Stimulated activated naive B cell treated with anti-CD40 and anti-IgM and Interleukin-4, amounts not matched to agents 10 μg/mL and 1 μg/mL and 100 μg/mL, for 72 hours (primary cell): ENCODE data around the gene KPTN.

Source experiments
- ATAC-seq, 2 donors: fragments of 150-1000 bp; cut with Tn5 transposase; replicated peaks; 2 replicates each; pipeline ENCODE4 v1.10.0; 2021; ENCODE audit warnings: moderate library complexity in 1 of 2
- DNase-seq: peaks from one replicate; pipeline ENCODE4 v3.0.0; 2021
- H3K27ac Mint-ChIP-seq: one replicate; pipeline ENCODE4 v1.8.0; 2022; ENCODE audit warnings: mild to moderate bottlenecking, mixed read lengths
- H3K27me3 Mint-ChIP-seq, 2 donors: one replicate each; pipeline ENCODE4 v1.8.0; 2022; ENCODE audit warnings: mixed read lengths in 2 of 2
- H3K36me3 Mint-ChIP-seq, 2 donors: one replicate each; pipeline ENCODE4 v1.8.0; 2022; ENCODE audit warnings: mixed read lengths in 2 of 2, mild to moderate bottlenecking in 1 of 2
- H3K4me1 Mint-ChIP-seq, 2 donors: one replicate each; pipeline ENCODE4 v1.8.0; 2022; ENCODE audit warnings: mixed read lengths in 2 of 2, mild to moderate bottlenecking in 1 of 2
- H3K4me3 Mint-ChIP-seq, 2 donors: one replicate each; pipeline ENCODE4 v1.8.0; 2022; ENCODE audit warnings: mild to moderate bottlenecking in 2 of 2, mixed read lengths in 2 of 2, moderate library complexity in 1 of 2
- H3K9me3 Mint-ChIP-seq, 2 donors: one replicate each; pipeline ENCODE4 v1.8.0; 2022; ENCODE audit warnings: mixed read lengths in 2 of 2, mild to moderate bottlenecking in 1 of 2

Gene KPTN

DNA sequence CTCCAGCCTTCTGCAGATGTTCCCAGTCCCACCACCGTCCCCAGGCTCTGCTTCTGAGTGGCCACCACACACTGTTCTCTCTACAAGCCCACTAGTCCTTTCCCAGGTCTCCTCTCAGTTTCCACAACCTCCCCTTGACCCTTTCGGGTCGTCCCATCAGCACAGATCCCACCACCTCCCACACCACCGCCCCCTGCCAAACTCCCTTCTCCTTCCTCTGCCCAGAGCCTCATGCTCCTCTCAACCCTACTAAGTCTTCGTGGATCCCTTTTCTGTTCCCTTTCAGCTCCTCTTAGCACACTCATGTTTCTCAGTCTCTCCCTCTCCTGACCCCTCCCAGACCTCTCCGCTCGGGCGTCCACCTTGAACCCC lies 28.9 kb upstream of the KPTN start:
- Mint-ChIP-seq H3K4me3 (peak overlapping the region; percentile 89 to 97), H3K4me1 (peaks cover 45 to 80% of the 10 kb centered on the region in 2 donors), H3K36me3 (peaks cover 20 to 43% of the 10 kb centered on the region in 2 donors), H3K27me3 (no peaks in the 10 kb centered on the region), H3K9me3 (no peaks in the 10 kb centered on the region), H3K27ac (peak overlapping the region; percentile 99)
- ATAC-seq (no peak), DNase-seq (no peak)

DNA sequence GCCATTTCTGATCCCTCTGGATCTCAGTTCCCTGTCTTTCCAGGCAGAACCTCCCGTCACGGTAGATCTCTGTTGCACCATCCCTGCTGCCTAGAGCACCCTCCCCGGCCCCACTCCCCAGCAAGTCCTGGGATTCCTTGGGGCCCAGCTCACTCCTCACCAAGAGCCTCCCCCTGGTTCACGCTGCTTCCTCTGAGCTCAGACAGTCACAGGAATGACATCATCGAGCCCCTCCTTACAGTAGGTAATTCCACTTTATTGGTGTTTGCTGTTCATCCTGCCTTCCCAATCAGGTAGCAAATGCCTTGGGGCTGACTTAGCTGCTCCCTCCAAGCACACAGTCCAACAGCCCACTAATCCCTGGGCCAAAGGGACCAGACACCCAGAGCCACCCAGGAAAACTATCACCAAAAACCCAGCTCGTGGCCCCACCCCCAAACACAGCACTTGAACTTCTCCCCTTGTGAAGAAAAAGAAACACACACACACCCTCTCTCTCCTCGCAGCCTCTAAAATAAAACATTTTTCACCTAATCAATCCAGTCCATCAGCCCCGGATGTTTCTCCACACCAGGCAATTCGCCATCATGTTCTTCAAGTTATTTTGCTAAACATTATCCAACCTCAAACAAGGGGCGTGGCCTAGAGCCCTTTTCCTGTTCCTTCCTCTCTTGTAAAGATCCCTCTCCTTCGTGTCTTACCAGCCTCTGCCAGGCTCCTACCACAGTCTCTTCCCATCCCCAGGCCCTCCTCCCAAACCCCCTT lies 28.3 kb upstream of the KPTN start:
- Mint-ChIP-seq H3K9me3 (no peaks in the 10 kb centered on the region), H3K27me3 (no peaks in the 10 kb centered on the region), H3K36me3 (peaks cover 20 to 43% of the 10 kb centered on the region in 2 donors), H3K4me3 (peak overlapping the region; percentile 89 to 97), H3K27ac (peak overlapping the region; percentile 99), H3K4me1 (peaks cover 44 to 80% of the 10 kb centered on the region in 2 donors)
- DNase-seq (no peak), ATAC-seq (no peak)

DNA sequence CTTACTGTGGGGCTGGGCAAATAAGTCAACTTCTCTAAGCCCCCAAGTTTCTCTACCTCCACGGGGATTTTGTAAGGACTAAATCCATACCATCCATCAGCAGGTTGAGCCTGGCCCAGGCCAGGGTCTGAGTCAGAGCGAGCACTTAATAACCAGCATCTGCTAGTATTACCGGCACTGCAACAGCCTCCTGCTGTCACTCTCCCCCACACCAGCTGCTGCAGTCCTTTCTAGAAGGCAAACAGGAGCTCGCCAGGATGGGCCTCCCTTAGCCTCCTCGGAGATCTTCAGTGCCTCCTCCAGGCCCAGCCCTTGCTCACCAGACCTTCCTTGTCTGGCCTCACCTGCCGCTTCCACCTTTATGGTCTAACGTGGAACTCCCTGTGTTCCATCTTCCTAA lies 27.7 kb upstream of the KPTN start:
- ATAC-seq (no peak), DNase-seq (no peak)
- peaks cover 22 to 43% of the 10 kb centered on the region in 2 donors for H3K36me3 Mint-ChIP-seq
- no peak overlapping the region for H3K27ac Mint-ChIP-seq
- peaks cover 39 to 73% of the 10 kb centered on the region in 2 donors for H3K4me1 Mint-ChIP-seq
- no peaks in the 10 kb centered on the region for H3K9me3 Mint-ChIP-seq
- H3K27me3 Mint-ChIP-seq = no peaks in the 10 kb centered on the region
- H3K4me3 Mint-ChIP-seq = no peak overlapping the region

- H3K27ac Mint-ChIP-seq = no peak overlapping the region
- DNase-seq (no peak), ATAC-seq (no peak)
- peaks cover 37 to 73% of the 10 kb centered on the region in 2 donors for H3K4me1 Mint-ChIP-seq
- no peaks in the 10 kb centered on the region for H3K27me3 Mint-ChIP-seq
- H3K4me3 Mint-ChIP-seq = no peak overlapping the region
- H3K9me3 Mint-ChIP-seq = no peaks in the 10 kb centered on the region
- peaks cover 22 to 43% of the 10 kb centered on the region in 2 donors for H3K36me3 Mint-ChIP-seq
Observed at GRCh38 chr19:47511128-47511517, 27.1 kb upstream of the KPTN start.

DNA sequence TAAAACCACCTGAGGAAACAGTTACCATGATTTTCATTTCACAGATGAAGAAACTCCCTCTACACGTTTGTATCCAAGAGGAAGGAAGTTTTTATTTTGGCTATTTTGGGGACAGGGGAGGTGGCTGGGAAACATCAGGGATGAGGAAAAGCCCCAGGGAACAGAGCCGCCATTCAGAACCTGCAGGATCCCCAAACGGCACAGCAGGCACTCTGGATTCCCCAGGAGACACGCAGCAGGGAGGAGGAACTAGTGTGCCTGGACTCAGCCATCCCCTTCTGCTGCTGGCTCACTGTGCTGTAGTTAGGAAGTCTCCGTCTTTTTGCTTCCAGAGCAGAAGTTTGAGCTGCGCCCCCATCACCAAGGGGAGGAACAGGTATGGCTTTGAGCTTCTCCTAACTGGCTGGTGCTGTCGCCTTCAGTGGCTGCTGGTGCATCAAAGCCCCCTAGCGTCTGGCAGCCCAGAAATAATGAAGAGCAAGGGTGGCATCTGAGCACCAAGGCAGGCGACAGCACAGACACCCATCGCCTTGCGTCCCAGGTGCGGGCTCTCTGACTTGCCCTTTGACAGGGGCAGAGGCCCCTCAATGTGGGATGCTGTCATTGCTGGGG lies 26.6 kb upstream of the KPTN start:
- Mint-ChIP-seq H3K27me3 (no peaks in the 10 kb centered on the region), H3K4me3 (no peak overlapping the region), H3K4me1 (peaks cover 35 to 71% of the 10 kb centered on the region in 2 donors), H3K36me3 (peaks cover 22 to 43% of the 10 kb centered on the region in 2 donors), H3K9me3 (no peaks in the 10 kb centered on the region), H3K27ac (no peak overlapping the region)
- DNase-seq (no peak), ATAC-seq (no peak)

GRCh38 chr19:47509973-47510372 lies 26.0 kb upstream of the KPTN start:
- Mint-ChIP-seq H3K27me3 (no peaks in the 10 kb centered on the region), H3K27ac (no peak overlapping the region), H3K9me3 (no peaks in the 10 kb centered on the region), H3K36me3 (peaks cover 24 to 44% of the 10 kb centered on the region in 2 donors), H3K4me3 (no peak overlapping the region), H3K4me1 (peaks cover 34 to 74% of the 10 kb centered on the region in 2 donors)
- no peak for DNase-seq
- ATAC-seq = no peak

DNA sequence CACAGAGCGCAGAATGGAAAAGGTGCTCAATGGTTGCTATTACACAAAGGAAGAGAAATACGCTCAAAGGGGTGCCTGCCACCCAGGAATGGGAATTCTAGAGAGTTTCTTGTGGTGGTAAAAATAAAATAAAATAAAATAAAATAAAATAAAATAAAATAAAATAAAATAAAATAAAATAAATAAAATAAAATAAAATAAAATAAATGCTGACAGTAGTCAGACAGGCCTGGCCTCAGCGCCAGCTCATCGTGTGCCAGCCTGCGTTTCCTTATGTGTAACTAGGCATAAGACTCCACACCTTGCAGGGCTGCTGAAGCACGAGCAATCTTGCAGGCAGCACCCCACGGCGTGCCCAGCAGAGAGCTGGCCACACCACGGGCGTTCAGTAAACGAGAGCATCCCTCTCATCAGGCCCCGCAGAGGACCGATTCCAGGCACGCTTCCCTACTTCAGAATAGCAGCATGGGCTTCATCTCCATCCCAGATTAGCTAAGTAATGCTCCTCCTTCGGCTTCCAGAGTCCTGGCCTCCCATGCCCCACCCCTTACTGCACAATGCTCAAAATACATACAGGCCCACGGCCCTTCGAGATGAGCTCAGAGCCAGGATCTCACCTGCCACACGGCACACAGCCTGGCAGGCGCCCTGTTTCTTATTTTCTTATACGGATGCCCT lies 25.3 kb upstream of the KPTN start:
- Mint-ChIP-seq H3K27ac (no peak overlapping the region), H3K4me3 (no peak overlapping the region), H3K36me3 (peaks cover 19 to 43% of the 10 kb centered on the region in 2 donors), H3K4me1 (peaks cover 31 to 70% of the 10 kb centered on the region in 2 donors), H3K27me3 (no peaks in the 10 kb centered on the region), H3K9me3 (no peaks in the 10 kb centered on the region)
- no peak for ATAC-seq
- DNase-seq = no peak

DNA sequence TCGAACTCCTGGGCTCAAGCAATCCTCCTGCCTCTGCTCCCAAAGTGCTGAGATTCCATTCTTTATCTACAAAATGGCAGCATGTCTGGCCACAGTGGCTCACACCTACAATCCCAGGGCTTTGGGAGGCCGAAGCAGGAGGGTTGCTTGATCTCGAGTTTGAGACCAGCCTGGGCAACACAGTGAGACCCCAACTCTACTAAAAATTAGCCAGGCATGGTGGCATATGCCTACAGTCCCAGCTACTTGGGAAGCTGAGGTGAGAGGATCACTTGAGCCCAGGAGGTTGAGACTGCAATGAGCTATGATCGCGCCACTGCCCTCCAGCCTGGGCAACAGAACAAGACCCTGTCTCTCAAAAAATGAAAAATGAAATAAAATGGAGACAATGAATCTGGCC lies 24.7 kb upstream of the KPTN start:
- Mint-ChIP-seq H3K9me3 (no peaks in the 10 kb centered on the region), H3K4me1 (peaks cover 27 to 64% of the 10 kb centered on the region in 2 donors)

GRCh38 chr19:47507924-47508553 lies 24.0 kb upstream of the KPTN start:
- Mint-ChIP-seq H3K9me3 (no peaks in the 10 kb centered on the region), H3K4me1 (peaks cover 23 to 57% of the 10 kb centered on the region in 2 donors), H3K36me3 (peaks cover 27 to 44% of the 10 kb centered on the region in 2 donors), H3K27me3 (no peaks in the 10 kb centered on the region), H3K27ac (no peak overlapping the region), H3K4me3 (no peak overlapping the region)
- DNase-seq (no peak), ATAC-seq (no peak)

More for the DNA sequence above, 24.7 kb upstream of the KPTN start:
- Mint-ChIP-seq H3K27me3 (no peaks in the 10 kb centered on the region), H3K4me3 (no peak overlapping the region), H3K36me3 (peaks cover 21 to 40% of the 10 kb centered on the region in 2 donors), H3K27ac (no peak overlapping the region)
- ATAC-seq = no peak
- no peak for DNase-seq

GRCh38 chr19:47507012-47507411 lies 23.0 kb upstream of the KPTN start:
- DNase-seq (no peak), ATAC-seq (no peak)
- Mint-ChIP-seq H3K27me3 (no peaks in the 10 kb centered on the region), H3K27ac (no peak overlapping the region), H3K9me3 (no peaks in the 10 kb centered on the region), H3K4me3 (no peak overlapping the region), H3K36me3 (peaks cover 29 to 40% of the 10 kb centered on the region in 2 donors), H3K4me1 (peaks cover 12 to 47% of the 10 kb centered on the region in 2 donors)

GRCh38 chr19:47506459-47506858 lies 22.4 kb upstream of the KPTN start:
- ATAC-seq = no peak
- H3K27me3 Mint-ChIP-seq = no peaks in the 10 kb centered on the region
- no peaks in the 10 kb centered on the region for H3K9me3 Mint-ChIP-seq
- H3K4me3 Mint-ChIP-seq = no peak overlapping the region
- peaks cover 8 to 41% of the 10 kb centered on the region in 2 donors for H3K4me1 Mint-ChIP-seq
- H3K36me3 Mint-ChIP-seq = peaks cover 29 to 40% of the 10 kb centered on the region in 2 donors
- no peak for DNase-seq
- H3K27ac Mint-ChIP-seq = no peak overlapping the region

GRCh38 chr19:47505506-47505905 lies 21.5 kb upstream of the KPTN start:
- H3K4me1 Mint-ChIP-seq = peaks cover 8 to 32% of the 10 kb centered on the region in 2 donors
- DNase-seq (no peak), ATAC-seq (no peak)
- H3K9me3 Mint-ChIP-seq = no peaks in the 10 kb centered on the region
- H3K27ac Mint-ChIP-seq = no peak overlapping the region
- H3K4me3 Mint-ChIP-seq = no peak overlapping the region
- H3K36me3 Mint-ChIP-seq = peaks cover 27 to 37% of the 10 kb centered on the region in 2 donors
- H3K27me3 Mint-ChIP-seq = no peaks in the 10 kb centered on the region

GRCh38 chr19:47503826-47504150 lies 19.8 kb upstream of the KPTN start:
- Mint-ChIP-seq H3K9me3 (no peaks in the 10 kb centered on the region), H3K27ac (no peak overlapping the region)
- no peak for DNase-seq

DNA sequence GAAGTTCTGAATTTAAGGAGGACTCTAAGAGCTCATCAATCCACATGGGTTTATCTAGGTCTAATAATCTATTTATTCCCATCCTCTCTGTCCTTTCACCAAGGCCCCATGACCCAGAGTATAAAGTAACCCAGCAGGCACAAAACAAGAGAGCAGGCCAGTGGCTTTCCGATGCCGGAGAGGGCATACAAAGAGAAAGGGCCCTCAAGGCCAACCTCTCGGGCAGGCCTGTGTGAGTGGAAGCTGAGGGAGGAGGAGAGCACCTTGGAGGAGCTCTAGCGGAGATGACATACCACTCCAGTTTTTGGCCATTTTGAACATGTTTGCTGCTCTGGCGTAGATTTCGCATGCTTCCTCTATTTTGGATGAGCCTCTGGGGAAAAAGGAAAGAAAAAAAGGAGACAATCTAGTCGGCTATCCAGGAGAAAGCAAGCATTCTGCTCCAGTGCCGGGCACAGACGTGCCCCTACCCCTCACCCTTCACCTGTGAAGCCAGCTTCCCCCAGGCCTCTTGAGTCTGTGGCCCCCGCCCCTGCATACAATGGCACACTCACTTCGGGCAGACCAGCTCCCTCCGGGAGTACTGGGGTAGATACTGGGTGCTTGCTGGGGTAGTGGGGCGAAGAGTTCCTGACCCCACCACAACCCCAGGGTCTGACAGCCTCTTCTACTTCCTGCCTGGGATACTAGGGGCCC lies 19.3 kb upstream of the KPTN start:
- DNase-seq = no peak

More at GRCh38 chr19:47503826-47504150, 19.8 kb upstream of the KPTN start:
- no peak overlapping the region for H3K4me3 Mint-ChIP-seq
- H3K36me3 Mint-ChIP-seq = peaks cover 30 to 42% of the 10 kb centered on the region in 2 donors
- peaks cover 4 to 21% of the 10 kb centered on the region in 2 donors for H3K4me1 Mint-ChIP-seq
- no peaks in the 10 kb centered on the region for H3K27me3 Mint-ChIP-seq
- ATAC-seq = no peak

More for the DNA sequence above, 19.3 kb upstream of the KPTN start:
- Mint-ChIP-seq H3K9me3 (no peaks in the 10 kb centered on the region), H3K27ac (no peak overlapping the region), H3K27me3 (no peaks in the 10 kb centered on the region), H3K4me1 (peaks cover 5 to 21% of the 10 kb centered on the region in 2 donors), H3K36me3 (peaks cover 30 to 44% of the 10 kb centered on the region in 2 donors), H3K4me3 (no peak overlapping the region)
- ATAC-seq = no peak
